A549 (cell line): ENCODE measurements around the gene LGR4. TPM values are rescaled to one million over a fixed set of nuclear protein-coding genes. Genes with fewer than 3 reads are reported as not detected.

ENCODE experiments used
- ATAC-seq, 2 experiments: fragments of 200-7000 bp in 1 of 2; fragments of >200 bp in 1 of 2; cut with Nextera tagmentation in 1 of 2; cut with Tn5 transposase in 1 of 2; 3 replicates each; pipeline versions ENCODE4 v1.8.0 to v1.9.1; 2018 to 2020; ENCODE audit warnings: mild to moderate bottlenecking in 1 of 2, moderate library complexity in 1 of 2
- CTCF ChIA-PET: fragments of 300-600 bp; sonication (Branson Sonifier 250); formaldehyde crosslinking; extraction: SDS; loops from one replicate; lab custom pipeline; 2021; ENCODE audit warnings: antibody characterized with exemption, inconsistent platforms; lab: Yijun Ruan, JAX
- POLR2A ChIA-PET: fragments of 350-600 bp; formaldehyde crosslinking; extraction: SDS; loops from one replicate; lab custom pipeline; 2021; ENCODE audit warnings: antibody characterized with exemption, inconsistent platforms; lab: Yijun Ruan, JAX
- DNase-seq, 2 experiments: peaks; one replicate each; pipeline versions ENCODE4 v3.0.0 to v3.0.0-alpha.2; 2011 to 2016; ENCODE audit warnings: low read depth in 1 of 2, low spot score in 1 of 2
- FAIRE-seq: peaks from 2 replicates; lab custom pipeline; 2011; peaks lifted over from hg19 to GRCh38; lab: Jason Lieb, UNC
- H3K27ac ChIP-seq, 2 experiments: fragments of >200 bp; sonication (Bioruptor Twin); formaldehyde crosslinking; 3 replicates each; pipeline ENCODE4 v1.5.1; 2016 to 2017
- H3K4me1 ChIP-seq: fragments of >200 bp; sonication (Bioruptor Twin); formaldehyde crosslinking; 3 replicates; pipeline ENCODE4 v1.6.1; 2016
- H3K4me2 ChIP-seq: fragments of >200 bp; sonication (Bioruptor Twin); formaldehyde crosslinking; 3 replicates; pipeline ENCODE4 v1.6.1; 2016
- H3K4me3 ChIP-seq: fragments of >200 bp; sonication (Bioruptor Twin); formaldehyde crosslinking; 3 replicates; pipeline ENCODE4 v1.5.1; 2016
- H3K9me3 ChIP-seq: fragments of >200 bp; sonication (Bioruptor Twin); formaldehyde crosslinking; 3 replicates; pipeline ENCODE4 v1.6.1; 2016
- BCL3 ChIP-seq: fragments of >200 bp; sonication (Bioruptor Twin); formaldehyde crosslinking; IDR thresholded peaks from 3 replicates; pipeline ENCODE4 v1.6.1; 2016
- BHLHE40 ChIP-seq: IDR thresholded peaks from 2 replicates; pipeline ENCODE4 v1.6.1; 2012; ENCODE audit warnings: low read depth, low read length, inconsistent platforms
- CEBPB ChIP-seq, 2 experiments: fragments of >200 bp in 1 of 2; sonication (Bioruptor Twin) in 1 of 2; formaldehyde crosslinking in 1 of 2; IDR thresholded peaks; 2 replicates each; pipeline ENCODE4 v1.6.1; 2012 to 2016
- CHD4 ChIP-seq: fragments of 200-600 bp; sonication (generic); IDR thresholded peaks from 2 replicates; pipeline ENCODE4 v1.6.1; 2016; ENCODE audit warnings: antibody characterized with exemption, mild to moderate bottlenecking, borderline replicate concordance
- EHF ChIP-seq: fragments of 250-450 bp; sonication (Bioruptor Pico); IDR thresholded peaks from 2 replicates; pipeline ENCODE4 v1.5.0; 2020; ENCODE audit warnings: mild to moderate bottlenecking
- EHMT2 ChIP-seq: fragments of 200-600 bp; sonication (generic); IDR thresholded peaks from 2 replicates; pipeline ENCODE4 v1.6.1; 2016; ENCODE audit warnings: antibody characterized with exemption, low read depth, mild to moderate bottlenecking, moderate library complexity
- ELK1 ChIP-seq: fragments of 150-350 bp; IDR thresholded peaks from 2 replicates; pipeline ENCODE4 v1.6.1; 2014; ENCODE audit warnings: low read depth, mild to moderate bottlenecking, low read length
- EP300 ChIP-seq, 2 experiments: fragments of >200 bp; sonication (Bioruptor Twin); formaldehyde crosslinking; IDR thresholded peaks; 2 replicates in 1 of 2; 3 replicates in 1 of 2; pipeline ENCODE4 v1.6.1; 2016 to 2017
- ESRRA ChIP-seq: fragments of 150-350 bp; IDR thresholded peaks from 2 replicates; pipeline ENCODE4 v1.6.1; 2014; ENCODE audit warnings: mild to moderate bottlenecking, low read length, borderline replicate concordance
- FOSL2 ChIP-seq, 2 experiments: fragments of 450-650 bp in 1 of 2; fragments of >200 bp in 1 of 2; sonication (Bioruptor Twin) in 1 of 2; formaldehyde crosslinking; IDR thresholded peaks; 2 replicates each; pipeline versions ENCODE4 v1.5.0 to v1.6.1; 2016 to 2020; ENCODE audit warnings: mild to moderate bottlenecking in 1 of 2, moderate library complexity in 1 of 2
- FOXS1 ChIP-seq: fragments of 250-450 bp; sonication (Bioruptor Pico); IDR thresholded peaks from 2 replicates; pipeline ENCODE4 v1.5.0; 2020; ENCODE audit warnings: mild to moderate bottlenecking, moderate library complexity
- GATA3 ChIP-seq: IDR thresholded peaks from 2 replicates; pipeline ENCODE4 v1.6.1; 2012; ENCODE audit warnings: borderline replicate concordance
- HEYL ChIP-seq: fragments of 250-450 bp; sonication (Bioruptor Pico); IDR thresholded peaks from 2 replicates; pipeline ENCODE4 v1.8.0; 2021; ENCODE audit warnings: mild to moderate bottlenecking, moderate library complexity
- HMGXB4 ChIP-seq: fragments of 250-450 bp; sonication (Bioruptor Pico); IDR thresholded peaks from 2 replicates; pipeline ENCODE4 v1.5.0; 2021; ENCODE audit warnings: mild to moderate bottlenecking, moderate library complexity, borderline replicate concordance
- HOXB13 ChIP-seq: fragments of 250-450 bp; sonication (Bioruptor Pico); IDR thresholded peaks from 2 replicates; pipeline ENCODE4 v1.5.0; 2020; ENCODE audit warnings: low read depth, mild to moderate bottlenecking, moderate library complexity
- KDM1A ChIP-seq: fragments of 200-600 bp; sonication (generic); IDR thresholded peaks from 2 replicates; pipeline ENCODE4 v1.6.1; 2016; ENCODE audit warnings: low read depth, mild to moderate bottlenecking
- MAFK ChIP-seq: fragments of 450-650 bp; IDR thresholded peaks from 2 replicates; pipeline ENCODE4 v1.6.1; 2014; ENCODE audit not compliant: partially characterized antibody
- MAX ChIP-seq: IDR thresholded peaks from 2 replicates; pipeline ENCODE4 v1.6.1; 2012
- NR3C1 ChIP-seq: fragments of >200 bp; sonication (Bioruptor Twin); formaldehyde crosslinking; IDR thresholded peaks from 3 replicates; pipeline ENCODE4 v1.6.1; 2017
- RARB ChIP-seq: fragments of 250-450 bp; sonication (Bioruptor Pico); IDR thresholded peaks from 2 replicates; pipeline ENCODE4 v1.8.0; 2021; ENCODE audit warnings: mild to moderate bottlenecking, moderate library complexity
- RFX5 ChIP-seq: fragments of 450-650 bp; IDR thresholded peaks from 2 replicates; pipeline ENCODE4 v1.7.1; 2014; ENCODE audit warnings: antibody characterized with exemption, mild to moderate bottlenecking, moderate library complexity
- RNF2 ChIP-seq: fragments of 200-600 bp; sonication (generic); IDR thresholded peaks from 2 replicates; pipeline ENCODE4 v1.6.1; 2016; ENCODE audit warnings: low read depth, mild to moderate bottlenecking, antibody characterized with exemption, moderate library complexity, borderline replicate concordance
- SMC3 ChIP-seq: fragments of >200 bp; sonication (Bioruptor Twin); formaldehyde crosslinking; IDR thresholded peaks from 3 replicates; pipeline ENCODE4 v1.6.1; 2018; ENCODE audit warnings: inconsistent platforms
- SREBF2 ChIP-seq: fragments of 450-650 bp; IDR thresholded peaks from 2 replicates; pipeline ENCODE4 v1.6.1; 2014; ENCODE audit warnings: mild to moderate bottlenecking, moderate library complexity
- TFCP2L1 ChIP-seq: fragments of 250-450 bp; sonication (Bioruptor Pico); IDR thresholded peaks from 2 replicates; pipeline ENCODE4 v1.5.0; 2021; ENCODE audit warnings: mild to moderate bottlenecking
- ZFP36 ChIP-seq: fragments of 450-650 bp; IDR thresholded peaks from 2 replicates; pipeline ENCODE4 v1.6.1; 2014; ENCODE audit warnings: borderline replicate concordance; ENCODE audit not compliant: partially characterized antibody
- ZNF302 ChIP-seq: fragments of 250-450 bp; sonication (Bioruptor Pico); IDR thresholded peaks from 2 replicates; pipeline ENCODE4 v1.9.0; 2021; ENCODE audit warnings: inconsistent platforms, mild to moderate bottlenecking, moderate library complexity
- ZSCAN20 ChIP-seq: fragments of 250-450 bp; sonication (Bioruptor Pico); IDR thresholded peaks from 2 replicates; pipeline ENCODE4 v1.8.0; 2022; ENCODE audit warnings: mild to moderate bottlenecking, moderate library complexity
- WGBS: methylation state at CpG from one replicate; pipeline ENCODE4 v1.1.6; 2017; ENCODE audit errors: missing lambda C conversion rate; 5-methylcytosine and 5-hydroxymethylcytosine counted together
- polyA plus RNA-seq, 4 experiments: library from polyadenylated mRNA; depleted of rRNA in 3 of 4; stranded (reverse); fragments of >200 nt; fragmentation: RNase III in 1 of 4; extraction: RNeasy Plus Mini Kit Qiagen cat#74134 plus additional on column Dnase treatment in 1 of 4; gene quantifications; 2 replicates in 3 of 4; 3 replicates in 1 of 4; pipeline ENCODE4 v1.2.3, GENCODE V29; 2011 to 2017

LGR4 gene
- polyA plus RNA-seq, 2 of the 4 experiments (the other 2 are of a cell fraction): 41.2 to 130 TPM

GRCh38 chr11:27443746-27444507 is 28.7 kb downstream of the LGR4 start:
- no peak overlapping the region for H3K4me3 ChIP-seq
- H3K27ac ChIP-seq: no peak overlapping the region
- ChIA-PET POLR2A (interaction anchor here (1.3 kb wide), 1 partner anchor 29 kb away, joined by 3 read pairs; the partner anchor contains the start of gene LGR4), CTCF (interaction anchor here (0.6 to 3.0 kb wide), 6 partner anchors 12 to 148 kb away, joined by 3 to 13 read pairs (median 4); no protein-coding TSS in a partner anchor)
- DNase-seq: no peak
- H3K9me3 ChIP-seq: no peaks in the 10 kb centered on the region
- peaks cover 61% of the 10 kb centered on the region for H3K4me1 ChIP-seq
- 84% methylated on average over 5 of the region's 5 CpGs for WGBS
- H3K4me2 ChIP-seq: peak overlapping the region; percentile 11; the same call in 2 of the 3 replicates
- no peak for ATAC-seq
- no peak for TF ChIP-seq SREBF2
- TF ChIP-seq BCL3: no peak
- no peak for TF ChIP-seq EP300 (IDR thresholded peaks at IDR 0.05)
- no peak for TF ChIP-seq GATA3
- no peak for TF ChIP-seq MAFK
- no peak for TF ChIP-seq SMC3
- TF ChIP-seq HOXB13 (CRISPR knock-in tag): no peak
- TF ChIP-seq EHF (CRISPR knock-in tag): no peak
- TF ChIP-seq HEYL (CRISPR knock-in tag): no peak
- TF ChIP-seq RNF2: no peak
- no peak for TF ChIP-seq EHMT2
- TF ChIP-seq BHLHE40: no peak
- no peak for TF ChIP-seq ZNF302 (CRISPR knock-in tag)
- FAIRE-seq: no peak

- ChIA-PET POLR2A (interaction anchor here (1.3 kb wide), 1 partner anchor 30 kb away, joined by 3 read pairs; the partner anchor contains the start of gene LGR4), CTCF (interaction anchor here (1.1 to 3.0 kb wide), 3 partner anchors 30 to 230 kb away, joined by 3 to 13 read pairs (median 4); no protein-coding TSS in a partner anchor)
- DNase-seq (no peak), ATAC-seq (no peak), FAIRE-seq (no peak)
- TF ChIP-seq ELK1: no peak
- no peak for TF ChIP-seq EP300 (IDR thresholded peaks at IDR 0.05)
- no peak for TF ChIP-seq FOSL2 (IDR thresholded peaks at IDR 0.05)
- no peak for TF ChIP-seq FOSL2 (CRISPR knock-in tag; IDR thresholded peaks at IDR 0.05)
- no peak for TF ChIP-seq HMGXB4 (CRISPR knock-in tag)
- H3K4me3 ChIP-seq: no peak overlapping the region
- H3K9me3 ChIP-seq: no peaks in the 10 kb centered on the region
- H3K27ac ChIP-seq: no peak overlapping the region
- 90% methylated on average over 4 of the region's 4 CpGs for WGBS
- H3K4me2 ChIP-seq: no peak overlapping the region
- peaks cover 63% of the 10 kb centered on the region for H3K4me1 ChIP-seq
These were observed 29.4 kb downstream of the LGR4 start for GRCh38 chr11:27443227-27443626.

GRCh38 chr11:27440090-27440489 is 32.5 kb downstream of the LGR4 start:
- DNase-seq (no peak), FAIRE-seq (peak; percentile 28), ATAC-seq (no peak)
- H3K9me3 ChIP-seq: no peaks in the 10 kb centered on the region
- POLR2A ChIA-PET: no interaction called here
- CTCF ChIA-PET: no interaction called here
- no peak overlapping the region for H3K4me3 ChIP-seq
- peaks cover 68% of the 10 kb centered on the region for H3K4me1 ChIP-seq
- H3K4me2 ChIP-seq: no peak overlapping the region
- WGBS: 90% methylated on average over 7 of the region's 7 CpGs
- H3K27ac ChIP-seq: no peak overlapping the region
- TF ChIP-seq ZSCAN20 (no peak), RARB (CRISPR knock-in tag) (no peak), CHD4 (no peak), KDM1A (no peak), BHLHE40 (no peak), ZFP36 (no peak), FOXS1 (CRISPR knock-in tag) (no peak), ESRRA (no peak), RFX5 (no peak), NR3C1 (no peak), CEBPB (IDR thresholded peaks at IDR 0.05) (no peak), MAX (no peak), ELK1 (no peak), EHF (CRISPR knock-in tag) (no peak), TFCP2L1 (CRISPR knock-in tag) (no peak)
